A549 (cell line): ENCODE data around the gene AMZ1. TPM values are rescaled to one million over a fixed set of nuclear protein-coding genes. Genes with fewer than 3 reads are reported as not detected.
A peak's percentile ranks its signal among the peaks of the same experiment; 100 is the strongest.

Source experiments
- ATAC-seq, 2 experiments: fragments of 200-7000 bp in 1 of 2; fragments of >200 bp in 1 of 2; cut with Nextera tagmentation in 1 of 2; cut with Tn5 transposase in 1 of 2; 3 replicates each; pipeline versions ENCODE4 v1.8.0 to v1.9.1; 2018 to 2020; ENCODE audit warnings: mild to moderate bottlenecking in 1 of 2, moderate library complexity in 1 of 2
- CTCF ChIA-PET: fragments of 300-600 bp; sonication (Branson Sonifier 250); formaldehyde crosslinking; extraction: SDS; loops from one replicate; lab custom pipeline; 2021; ENCODE audit warnings: antibody characterized with exemption, inconsistent platforms; lab: Yijun Ruan, JAX
- POLR2A ChIA-PET: fragments of 350-600 bp; formaldehyde crosslinking; extraction: SDS; loops from one replicate; lab custom pipeline; 2021; ENCODE audit warnings: antibody characterized with exemption, inconsistent platforms; lab: Yijun Ruan, JAX
- DNase-seq, 2 experiments: peaks; one replicate each; pipeline versions ENCODE4 v3.0.0 to v3.0.0-alpha.2; 2011 to 2016; ENCODE audit warnings: low read depth in 1 of 2, low spot score in 1 of 2
- FAIRE-seq: peaks from 2 replicates; lab custom pipeline; 2011; peaks lifted over from hg19 to GRCh38; lab: Jason Lieb, UNC
- H3K27ac ChIP-seq, 2 experiments: fragments of >200 bp; sonication (Bioruptor Twin); formaldehyde crosslinking; 3 replicates each; pipeline ENCODE4 v1.5.1; 2016 to 2017
- H3K4me1 ChIP-seq: fragments of >200 bp; sonication (Bioruptor Twin); formaldehyde crosslinking; 3 replicates; pipeline ENCODE4 v1.6.1; 2016
- H3K4me2 ChIP-seq: fragments of >200 bp; sonication (Bioruptor Twin); formaldehyde crosslinking; 3 replicates; pipeline ENCODE4 v1.6.1; 2016
- H3K4me3 ChIP-seq: fragments of >200 bp; sonication (Bioruptor Twin); formaldehyde crosslinking; 3 replicates; pipeline ENCODE4 v1.5.1; 2016
- H3K9me3 ChIP-seq: fragments of >200 bp; sonication (Bioruptor Twin); formaldehyde crosslinking; 3 replicates; pipeline ENCODE4 v1.6.1; 2016
- CHD4 ChIP-seq: fragments of 200-600 bp; sonication (generic); IDR thresholded peaks from 2 replicates; pipeline ENCODE4 v1.6.1; 2016; ENCODE audit warnings: antibody characterized with exemption, mild to moderate bottlenecking, borderline replicate concordance
- EHMT2 ChIP-seq: fragments of 200-600 bp; sonication (generic); IDR thresholded peaks from 2 replicates; pipeline ENCODE4 v1.6.1; 2016; ENCODE audit warnings: antibody characterized with exemption, low read depth, mild to moderate bottlenecking, moderate library complexity
- FOXS1 ChIP-seq: fragments of 250-450 bp; sonication (Bioruptor Pico); IDR thresholded peaks from 2 replicates; pipeline ENCODE4 v1.5.0; 2020; ENCODE audit warnings: mild to moderate bottlenecking, moderate library complexity
- GATA3 ChIP-seq: IDR thresholded peaks from 2 replicates; pipeline ENCODE4 v1.6.1; 2012; ENCODE audit warnings: borderline replicate concordance
- HDAC2 ChIP-seq: fragments of 200-600 bp; sonication (generic); IDR thresholded peaks from 2 replicates; pipeline ENCODE4 v1.6.1; 2016
- HOXB13 ChIP-seq: fragments of 250-450 bp; sonication (Bioruptor Pico); IDR thresholded peaks from 2 replicates; pipeline ENCODE4 v1.5.0; 2020; ENCODE audit warnings: low read depth, mild to moderate bottlenecking, moderate library complexity
- HOXB5 ChIP-seq: fragments of 250-450 bp; sonication (Bioruptor Pico); IDR thresholded peaks from 2 replicates; pipeline ENCODE4 v1.5.0; 2020; ENCODE audit warnings: mild to moderate bottlenecking, moderate library complexity
- JUN ChIP-seq, 2 experiments: fragments of >200 bp; sonication (Bioruptor Twin); formaldehyde crosslinking; IDR thresholded peaks; 2 replicates in 1 of 2; 3 replicates in 1 of 2; pipeline ENCODE4 v1.6.1; 2016 to 2017
- JUNB ChIP-seq: fragments of >200 bp; sonication (Bioruptor Twin); formaldehyde crosslinking; IDR thresholded peaks from 2 replicates; pipeline ENCODE4 v1.6.1; 2016
- NFE2L2 ChIP-seq: fragments of 150-350 bp; conservative IDR thresholded peaks from 2 replicates; pipeline ENCODE4 v1.6.1; 2014; ENCODE audit warnings: low read length
- RAD21 ChIP-seq, 2 experiments: fragments of >200 bp in 1 of 2; sonication (Bioruptor Twin) in 1 of 2; formaldehyde crosslinking in 1 of 2; IDR thresholded peaks in 1 of 2; conservative IDR thresholded peaks in 1 of 2; 2 replicates in 1 of 2; 3 replicates in 1 of 2; pipeline ENCODE4 v1.6.1; 2012 to 2018; ENCODE audit warnings: inconsistent platforms in 1 of 2
- SMC3 ChIP-seq: fragments of >200 bp; sonication (Bioruptor Twin); formaldehyde crosslinking; IDR thresholded peaks from 3 replicates; pipeline ENCODE4 v1.6.1; 2018; ENCODE audit warnings: inconsistent platforms
- ZC3H11A ChIP-seq: fragments of 450-650 bp; IDR thresholded peaks from 2 replicates; pipeline ENCODE4 v1.6.1; 2014; ENCODE audit warnings: antibody characterized with exemption, mild to moderate bottlenecking
- ZFP36 ChIP-seq: fragments of 450-650 bp; IDR thresholded peaks from 2 replicates; pipeline ENCODE4 v1.6.1; 2014; ENCODE audit warnings: borderline replicate concordance; ENCODE audit not compliant: partially characterized antibody
- ZNF302 ChIP-seq: fragments of 250-450 bp; sonication (Bioruptor Pico); IDR thresholded peaks from 2 replicates; pipeline ENCODE4 v1.9.0; 2021; ENCODE audit warnings: inconsistent platforms, mild to moderate bottlenecking, moderate library complexity
- WGBS: methylation state at CpG from one replicate; pipeline ENCODE4 v1.1.6; 2017; ENCODE audit errors: missing lambda C conversion rate; 5-methylcytosine and 5-hydroxymethylcytosine counted together
- polyA plus RNA-seq, 4 experiments: library from polyadenylated mRNA; depleted of rRNA in 3 of 4; stranded (reverse); fragments of >200 nt; fragmentation: RNase III in 1 of 4; extraction: RNeasy Plus Mini Kit Qiagen cat#74134 plus additional on column Dnase treatment in 1 of 4; gene quantifications; 2 replicates in 3 of 4; 3 replicates in 1 of 4; pipeline ENCODE4 v1.2.3, GENCODE V29; 2011 to 2017
- TF ChIP-seq, protein P1 (sequence below): fragments of 150-350 bp; IDR thresholded peaks from 2 replicates; pipeline ENCODE4 v1.6.1; 2014; ENCODE audit warnings: low read depth, mild to moderate bottlenecking, low read length
- TF ChIP-seq, protein P2 (sequence below): fragments of 250-450 bp; sonication (Bioruptor Pico); IDR thresholded peaks from 2 replicates; pipeline ENCODE4 v1.5.0; 2021; ENCODE audit warnings: mild to moderate bottlenecking, moderate library complexity, borderline replicate concordance
- TF ChIP-seq, protein P3 (sequence below): IDR thresholded peaks from 2 replicates; pipeline ENCODE4 v1.6.1; 2012
- TF ChIP-seq, protein P4 (sequence below): fragments of >200 bp; sonication (Bioruptor Twin); formaldehyde crosslinking; IDR thresholded peaks from 3 replicates; pipeline ENCODE4 v1.5.1; 2016
- TF ChIP-seq, protein P5 (sequence below): IDR thresholded peaks from 2 replicates; pipeline ENCODE4 v1.6.1; 2012

The AMZ1 gene
- polyA plus RNA-seq, 2 of the 4 experiments (the other 2 are of a cell fraction): 0.01 TPM; not detected in 1

DNA sequence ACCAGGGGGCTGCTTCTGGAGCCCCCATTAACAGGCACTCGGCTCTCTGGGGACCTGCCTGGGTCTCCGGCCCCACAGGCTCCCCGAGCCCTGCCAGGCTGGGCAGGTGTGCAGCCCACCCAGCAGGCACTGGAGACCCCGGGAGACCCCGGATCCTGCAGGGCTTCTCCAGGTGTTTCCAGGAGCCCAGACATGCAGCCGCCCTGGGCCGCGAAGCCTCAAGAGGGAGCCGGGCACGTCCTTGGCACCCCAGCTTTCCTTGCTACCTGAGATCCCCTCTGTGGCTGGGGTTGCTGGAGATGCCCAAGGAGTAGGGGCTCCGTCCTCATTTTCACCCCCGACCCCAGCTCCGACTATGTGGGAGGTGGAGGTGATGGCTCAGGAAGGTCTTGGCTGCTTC, 7.7 kb upstream of the AMZ1 start:
- DNase-seq (no peak), FAIRE-seq (no peak), ATAC-seq (peak; percentile 15 to 28; a peak in 3 of 6 replicates)
- WGBS: 33% methylated on average over 4 of the region's 13 CpGs
- Histone ChIP-seq H3K4me3 (no peak overlapping the region), H3K27ac (no peak overlapping the region), H3K9me3 (no peaks in the 10 kb centered on the region), H3K4me2 (peak overlapping the region; percentile 43; the same call in 2 of the 3 replicates), H3K4me1 (no peaks in the 10 kb centered on the region)
- ChIA-PET CTCF (interaction anchor here (0.5 to 6.5 kb wide), 33 partner anchors 11 to 235 kb away, joined by 3 to 108 read pairs (median 6); partner anchors contain the start of gene TTYH3), POLR2A (no interaction called here)
- TF ChIP-seq HOXB5 (CRISPR knock-in tag) (no peak), HOXB13 (no peak), CHD4 (no peak), EHMT2 (no peak), JUNB (no peak), JUN (IDR thresholded peaks at IDR 0.05) (no peak), GATA3 (no peak), HDAC2 (no peak), ZNF302 (CRISPR knock-in tag) (no peak)
- TF ChIP-seq, protein P1, sequence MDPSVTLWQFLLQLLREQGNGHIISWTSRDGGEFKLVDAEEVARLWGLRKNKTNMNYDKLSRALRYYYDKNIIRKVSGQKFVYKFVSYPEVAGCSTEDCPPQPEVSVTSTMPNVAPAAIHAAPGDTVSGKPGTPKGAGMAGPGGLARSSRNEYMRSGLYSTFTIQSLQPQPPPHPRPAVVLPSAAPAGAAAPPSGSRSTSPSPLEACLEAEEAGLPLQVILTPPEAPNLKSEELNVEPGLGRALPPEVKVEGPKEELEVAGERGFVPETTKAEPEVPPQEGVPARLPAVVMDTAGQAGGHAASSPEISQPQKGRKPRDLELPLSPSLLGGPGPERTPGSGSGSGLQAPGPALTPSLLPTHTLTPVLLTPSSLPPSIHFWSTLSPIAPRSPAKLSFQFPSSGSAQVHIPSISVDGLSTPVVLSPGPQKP: no peak
- TF ChIP-seq, protein P2, sequence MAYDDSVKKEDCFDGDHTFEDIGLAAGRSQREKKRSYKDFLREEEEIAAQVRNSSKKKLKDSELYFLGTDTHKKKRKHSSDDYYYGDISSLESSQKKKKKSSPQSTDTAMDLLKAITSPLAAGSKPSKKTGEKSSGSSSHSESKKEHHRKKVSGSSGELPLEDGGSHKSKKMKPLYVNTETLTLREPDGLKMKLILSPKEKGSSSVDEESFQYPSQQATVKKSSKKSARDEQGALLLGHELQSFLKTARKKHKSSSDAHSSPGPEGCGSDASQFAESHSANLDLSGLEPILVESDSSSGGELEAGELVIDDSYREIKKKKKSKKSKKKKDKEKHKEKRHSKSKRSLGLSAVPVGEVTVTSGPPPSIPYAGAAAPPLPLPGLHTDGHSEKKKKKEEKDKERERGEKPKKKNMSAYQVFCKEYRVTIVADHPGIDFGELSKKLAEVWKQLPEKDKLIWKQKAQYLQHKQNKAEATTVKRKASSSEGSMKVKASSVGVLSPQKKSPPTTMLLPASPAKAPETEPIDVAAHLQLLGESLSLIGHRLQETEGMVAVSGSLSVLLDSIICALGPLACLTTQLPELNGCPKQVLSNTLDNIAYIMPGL: no peak
- TF ChIP-seq, protein P3, sequence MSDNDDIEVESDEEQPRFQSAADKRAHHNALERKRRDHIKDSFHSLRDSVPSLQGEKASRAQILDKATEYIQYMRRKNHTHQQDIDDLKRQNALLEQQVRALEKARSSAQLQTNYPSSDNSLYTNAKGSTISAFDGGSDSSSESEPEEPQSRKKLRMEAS: no peak

DNA sequence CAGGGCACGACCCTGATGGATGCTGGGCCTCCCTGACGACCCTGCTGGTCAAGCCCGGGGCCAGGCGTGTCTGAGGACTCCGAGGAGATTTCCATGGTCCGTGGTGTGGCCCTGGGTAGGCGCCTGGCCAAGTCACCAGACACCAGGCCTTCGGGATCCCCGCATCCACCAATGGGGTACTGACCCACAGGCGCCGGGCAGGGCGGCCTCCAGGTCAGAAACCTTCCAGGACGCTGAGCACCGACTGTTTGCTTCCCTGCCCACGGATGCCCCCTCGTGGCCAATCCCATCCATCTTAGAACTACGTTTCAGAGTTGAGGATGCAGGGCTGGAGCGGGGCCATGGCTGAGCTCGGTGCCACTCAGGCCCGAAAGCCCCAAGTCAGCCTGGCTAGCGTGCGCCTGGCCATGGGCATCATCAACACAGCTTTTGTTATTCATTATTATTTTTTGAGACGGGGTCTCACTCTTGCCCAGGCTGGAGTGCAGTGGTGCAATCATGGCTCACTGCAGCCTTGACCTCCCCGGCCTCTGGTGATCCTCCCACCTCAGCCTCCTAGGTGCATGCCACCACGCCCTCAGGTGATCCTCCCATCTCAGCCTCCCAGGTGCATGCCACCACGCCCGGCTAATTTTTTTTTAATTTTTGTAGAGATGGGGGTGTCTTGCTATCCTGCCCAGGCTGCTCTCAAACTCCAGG, 7.1 kb upstream of the AMZ1 start:
- ChIA-PET POLR2A (no interaction called here), CTCF (interaction anchor here (0.6 to 6.5 kb wide), 48 partner anchors 11 to 252 kb away, joined by 3 to 108 read pairs (median 4); partner anchors contain the start of gene GRIFIN)
- TF ChIP-seq, protein P4, sequence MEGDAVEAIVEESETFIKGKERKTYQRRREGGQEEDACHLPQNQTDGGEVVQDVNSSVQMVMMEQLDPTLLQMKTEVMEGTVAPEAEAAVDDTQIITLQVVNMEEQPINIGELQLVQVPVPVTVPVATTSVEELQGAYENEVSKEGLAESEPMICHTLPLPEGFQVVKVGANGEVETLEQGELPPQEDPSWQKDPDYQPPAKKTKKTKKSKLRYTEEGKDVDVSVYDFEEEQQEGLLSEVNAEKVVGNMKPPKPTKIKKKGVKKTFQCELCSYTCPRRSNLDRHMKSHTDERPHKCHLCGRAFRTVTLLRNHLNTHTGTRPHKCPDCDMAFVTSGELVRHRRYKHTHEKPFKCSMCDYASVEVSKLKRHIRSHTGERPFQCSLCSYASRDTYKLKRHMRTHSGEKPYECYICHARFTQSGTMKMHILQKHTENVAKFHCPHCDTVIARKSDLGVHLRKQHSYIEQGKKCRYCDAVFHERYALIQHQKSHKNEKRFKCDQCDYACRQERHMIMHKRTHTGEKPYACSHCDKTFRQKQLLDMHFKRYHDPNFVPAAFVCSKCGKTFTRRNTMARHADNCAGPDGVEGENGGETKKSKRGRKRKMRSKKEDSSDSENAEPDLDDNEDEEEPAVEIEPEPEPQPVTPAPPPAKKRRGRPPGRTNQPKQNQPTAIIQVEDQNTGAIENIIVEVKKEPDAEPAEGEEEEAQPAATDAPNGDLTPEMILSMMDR: peak; percentile 79
- no peak for TF ChIP-seq ZFP36
- TF ChIP-seq ZC3H11A: no peak
- TF ChIP-seq, protein P5, sequence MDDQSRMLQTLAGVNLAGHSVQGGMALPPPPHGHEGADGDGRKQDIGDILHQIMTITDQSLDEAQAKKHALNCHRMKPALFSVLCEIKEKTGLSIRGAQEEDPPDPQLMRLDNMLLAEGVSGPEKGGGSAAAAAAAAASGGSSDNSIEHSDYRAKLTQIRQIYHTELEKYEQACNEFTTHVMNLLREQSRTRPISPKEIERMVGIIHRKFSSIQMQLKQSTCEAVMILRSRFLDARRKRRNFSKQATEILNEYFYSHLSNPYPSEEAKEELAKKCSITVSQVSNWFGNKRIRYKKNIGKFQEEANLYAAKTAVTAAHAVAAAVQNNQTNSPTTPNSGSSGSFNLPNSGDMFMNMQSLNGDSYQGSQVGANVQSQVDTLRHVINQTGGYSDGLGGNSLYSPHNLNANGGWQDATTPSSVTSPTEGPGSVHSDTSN: no peak
- peak; percentile 83 to 88 for TF ChIP-seq RAD21 (conservative IDR thresholded peaks at IDR 0.05 in 1 of 2, IDR thresholded peaks at IDR 0.05 in 1 of 2)
- no peak for TF ChIP-seq NFE2L2
- no peak for TF ChIP-seq FOXS1 (CRISPR knock-in tag)
- TF ChIP-seq SMC3: peak; percentile 85
- ATAC-seq: peak; percentile 82 to 94
- DNase-seq: peak; percentile 77 to 93
- no peak overlapping the region for H3K27ac ChIP-seq
- peak overlapping the region; percentile 43 for H3K4me2 ChIP-seq
- no peak overlapping the region for H3K4me3 ChIP-seq
- H3K9me3 ChIP-seq: no peaks in the 10 kb centered on the region
- no peak for FAIRE-seq
- WGBS: 12% methylated on average over 13 of the region's 27 CpGs
- no peaks in the 10 kb centered on the region for H3K4me1 ChIP-seq
